ENCODE results near the gene GABRE.
"Not testable (repeated sequence)": the region's sequence is repeated elsewhere in the genome, so short reads cannot be mapped to it uniquely, and the experiment has no call there.

GABRE gene

GRCh38 chrX:151922692-151923091 is 51.8 kb downstream of the GABRE start:
- Histone ChIP-seq H3K27ac (ENCODE audit: low read length) (no peak overlapping the region), H3K4me1 (ENCODE audit: control insufficient read depth, insufficient read depth, low read length) (no peaks in the 10 kb centered on the region), H3K36me3 (ENCODE audit: control insufficient read depth, insufficient read depth, low read length) (no peaks in the 10 kb centered on the region), H3K4me3 (ENCODE audit: low read length) (no peak overlapping the region), H3K9me3 (ENCODE audit: control insufficient read depth, insufficient read depth, low read length) (no peaks in the 10 kb centered on the region), H3K27me3 (ENCODE audit: control insufficient read depth, insufficient read depth, low read length) (no peaks in the 10 kb centered on the region)
- WGBS (ENCODE audit: insufficient coverage, insufficient read length), result no CpG with 5 or more reads among the region's 5 CpGs
- DNase-seq (ENCODE audit: low read depth, low spot score), result no peak

DNA sequence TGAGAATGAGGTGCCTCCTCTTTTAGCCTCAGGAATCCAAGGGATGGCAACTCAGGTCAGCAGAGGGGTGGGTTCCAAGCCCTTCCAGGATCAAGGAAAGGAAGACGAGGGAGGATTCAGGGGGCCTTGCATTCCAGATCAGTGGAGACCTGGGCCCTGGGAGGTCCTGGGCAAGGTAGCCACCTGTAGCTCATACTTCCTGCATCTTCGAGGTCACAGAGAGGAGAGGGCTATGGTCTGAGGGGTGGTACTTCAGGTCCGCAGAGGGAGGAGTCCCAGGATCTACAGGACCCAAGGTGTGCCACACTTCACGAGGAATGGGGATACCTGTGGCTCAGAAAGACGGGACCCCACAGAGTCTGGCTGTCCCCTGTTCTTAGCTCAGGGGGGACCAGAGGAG is 52.6 kb downstream of the GABRE start:
- no peak for DNase-seq (ENCODE audit: low read depth, low spot score)
- H3K27me3 ChIP-seq (ENCODE audit: control insufficient read depth, insufficient read depth, low read length), result no peaks in the 10 kb centered on the region
- H3K9me3 ChIP-seq (ENCODE audit: control insufficient read depth, insufficient read depth, low read length), result no peaks in the 10 kb centered on the region
- no CpG with 5 or more reads among the region's 5 CpGs for whole genome bisulfite sequencing (ENCODE audit: insufficient coverage, insufficient read length)
- no peak overlapping the region for H3K4me3 ChIP-seq (ENCODE audit: low read length)
- no peaks in the 10 kb centered on the region for H3K36me3 ChIP-seq (ENCODE audit: control insufficient read depth, insufficient read depth, low read length)
- no peak overlapping the region for H3K27ac ChIP-seq (ENCODE audit: low read length)
- no peaks in the 10 kb centered on the region for H3K4me1 ChIP-seq (ENCODE audit: control insufficient read depth, insufficient read depth, low read length)

GRCh38 chrX:151921292-151921691 is 53.2 kb downstream of the GABRE start:
- Histone ChIP-seq H3K4me3 (ENCODE audit: low read length) (no peak overlapping the region), H3K4me1 (ENCODE audit: control insufficient read depth, insufficient read depth, low read length) (no peaks in the 10 kb centered on the region), H3K27me3 (ENCODE audit: control insufficient read depth, insufficient read depth, low read length) (no peaks in the 10 kb centered on the region), H3K36me3 (ENCODE audit: control insufficient read depth, insufficient read depth, low read length) (no peaks in the 10 kb centered on the region), H3K9me3 (ENCODE audit: control insufficient read depth, insufficient read depth, low read length) (no peaks in the 10 kb centered on the region), H3K27ac (ENCODE audit: low read length) (no peak overlapping the region)
- WGBS (ENCODE audit: insufficient coverage, insufficient read length), result no CpG with 5 or more reads among the region's 10 CpGs
- DNase-seq (ENCODE audit: low read depth, low spot score), result no peak

DNA sequence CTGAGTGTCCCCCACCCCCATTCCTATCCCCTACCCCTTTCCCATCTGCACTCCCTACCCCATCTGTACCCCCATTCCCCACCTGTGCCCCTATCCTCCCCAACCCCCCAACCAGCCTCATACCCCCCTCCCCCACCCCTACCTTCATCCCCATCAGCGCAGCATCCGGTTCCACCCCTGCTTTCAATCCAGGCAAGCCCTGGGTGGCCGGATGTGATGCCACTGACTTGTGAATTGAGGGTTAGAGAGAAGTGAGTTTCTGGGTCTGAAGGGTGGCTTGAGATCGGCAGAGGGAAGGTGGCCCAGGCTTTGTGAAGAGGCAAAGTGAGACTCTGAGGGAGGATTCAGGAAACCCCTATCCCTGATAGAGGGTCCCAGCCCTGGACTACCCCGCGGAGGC is 53.9 kb downstream of the GABRE start:
- H3K9me3 ChIP-seq (ENCODE audit: control insufficient read depth, insufficient read depth, low read length), result no peaks in the 10 kb centered on the region
- no peak overlapping the region for H3K4me3 ChIP-seq (ENCODE audit: low read length)
- no peaks in the 10 kb centered on the region for H3K27me3 ChIP-seq (ENCODE audit: control insufficient read depth, insufficient read depth, low read length)
- no peak overlapping the region for H3K27ac ChIP-seq (ENCODE audit: low read length)
- DNase-seq (ENCODE audit: low read depth, low spot score), result no peak
- no peaks in the 10 kb centered on the region for H3K4me1 ChIP-seq (ENCODE audit: control insufficient read depth, insufficient read depth, low read length)
- no CpG with 5 or more reads among the region's 6 CpGs for WGBS (ENCODE audit: insufficient coverage, insufficient read length)
- H3K36me3 ChIP-seq (ENCODE audit: control insufficient read depth, insufficient read depth, low read length), result no peaks in the 10 kb centered on the region

- Histone ChIP-seq H3K27ac (ENCODE audit: low read length) (no peak overlapping the region), H3K36me3 (ENCODE audit: control insufficient read depth, insufficient read depth, low read length) (no peaks in the 10 kb centered on the region), H3K27me3 (ENCODE audit: control insufficient read depth, insufficient read depth, low read length) (no peaks in the 10 kb centered on the region), H3K9me3 (ENCODE audit: control insufficient read depth, insufficient read depth, low read length) (no peaks in the 10 kb centered on the region), H3K4me1 (ENCODE audit: control insufficient read depth, insufficient read depth, low read length) (no peaks in the 10 kb centered on the region), H3K4me3 (ENCODE audit: low read length) (no peak overlapping the region)
- no CpG with 5 or more reads among the region's 12 CpGs for WGBS (ENCODE audit: insufficient coverage, insufficient read length)
- DNase-seq (ENCODE audit: low read depth, low spot score), result no peak
These were observed 54.4 kb downstream of the GABRE start for GRCh38 chrX:151920101-151920500.

- Histone ChIP-seq H3K4me3 (ENCODE audit: low read length) (no peak overlapping the region), H3K27me3 (ENCODE audit: control insufficient read depth, insufficient read depth, low read length) (no peaks in the 10 kb centered on the region), H3K4me1 (ENCODE audit: control insufficient read depth, insufficient read depth, low read length) (no peaks in the 10 kb centered on the region), H3K27ac (ENCODE audit: low read length) (no peak overlapping the region), H3K36me3 (ENCODE audit: control insufficient read depth, insufficient read depth, low read length) (no peaks in the 10 kb centered on the region), H3K9me3 (ENCODE audit: control insufficient read depth, insufficient read depth, low read length) (no peaks in the 10 kb centered on the region)
- WGBS (ENCODE audit: insufficient coverage, insufficient read length), result no CpG with 5 or more reads among the region's 11 CpGs
- no peak for DNase-seq (ENCODE audit: low read depth, low spot score)
These were observed 54.9 kb downstream of the GABRE start for GRCh38 chrX:151919610-151920009.

DNA sequence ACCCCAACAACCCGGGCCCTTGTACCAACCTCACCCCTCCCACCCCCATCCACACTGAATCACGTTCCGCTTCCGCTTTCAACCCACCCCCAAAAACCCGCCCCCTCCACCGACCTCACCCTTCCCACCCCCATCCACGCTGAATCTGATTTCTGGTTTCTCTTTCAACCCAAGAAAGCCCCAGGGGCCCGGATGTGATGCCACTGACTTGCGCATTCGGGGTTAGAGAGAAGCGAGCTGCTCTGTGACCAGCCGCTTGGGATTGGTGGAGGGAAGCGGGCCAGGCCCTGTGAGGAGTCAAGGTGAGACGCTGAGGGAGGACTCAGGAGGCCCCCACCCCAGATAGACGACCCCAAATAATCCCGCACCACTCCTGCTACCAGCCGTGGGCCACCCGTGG is 55.7 kb downstream of the GABRE start:
- not testable (repeated sequence) for H3K36me3 ChIP-seq (ENCODE audit: control insufficient read depth, insufficient read depth, low read length); H3K9me3 ChIP-seq (ENCODE audit: control insufficient read depth, insufficient read depth, low read length); H3K4me3 ChIP-seq (ENCODE audit: low read length); DNase-seq (ENCODE audit: low read depth, low spot score); H3K27me3 ChIP-seq (ENCODE audit: control insufficient read depth, insufficient read depth, low read length); H3K27ac ChIP-seq (ENCODE audit: low read length); H3K4me1 ChIP-seq (ENCODE audit: control insufficient read depth, insufficient read depth, low read length)
- no CpG with 5 or more reads among the region's 18 CpGs for WGBS (ENCODE audit: insufficient coverage, insufficient read length)

DNA sequence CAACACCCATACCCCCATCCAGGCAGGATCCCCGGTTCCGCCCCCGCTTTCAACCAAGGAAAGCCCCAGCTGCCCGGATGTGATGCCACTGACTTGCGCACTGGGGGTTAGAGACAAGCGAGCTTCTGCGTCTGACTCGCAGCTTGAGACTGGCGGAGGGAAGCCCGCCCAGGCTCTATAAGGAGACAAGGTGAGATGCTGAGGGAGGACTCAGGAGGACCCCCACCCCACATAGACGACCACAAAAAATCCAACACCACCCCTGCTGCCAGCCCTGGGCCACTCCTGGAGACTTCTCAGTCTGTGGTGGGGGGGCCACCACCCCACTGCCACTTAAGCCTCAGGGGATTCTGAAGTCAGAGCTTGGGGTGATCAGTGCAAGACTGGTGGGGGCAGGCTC is 61.7 kb downstream of the GABRE start, which contains the start of gene MAGEA4:
MAGEA4 (plus strand) TSS at position 110 of the 400 bp plus-strand sequence. CDS start 10,776 bp downstream, outside the sequence.
- Histone ChIP-seq H3K27me3 (ENCODE audit: control insufficient read depth, insufficient read depth, low read length) (no peaks in the 10 kb centered on the region), H3K9me3 (ENCODE audit: control insufficient read depth, insufficient read depth, low read length) (no peaks in the 10 kb centered on the region), H3K27ac (ENCODE audit: low read length) (no peak within 1 kb of the TSS), H3K36me3 (ENCODE audit: control insufficient read depth, insufficient read depth, low read length) (no peaks in the 10 kb centered on the region), H3K4me1 (ENCODE audit: control insufficient read depth, insufficient read depth, low read length) (no peaks in the 10 kb centered on the region), H3K4me3 (ENCODE audit: low read length) (no peak within 1 kb of the TSS)
- no peak for DNase-seq (ENCODE audit: low read depth, low spot score)
- no CpG with 5 or more reads among the region's 11 CpGs for WGBS (ENCODE audit: insufficient coverage, insufficient read length)

GRCh38 chrX:151912221-151912620 is 62.3 kb downstream of the GABRE start:
- Histone ChIP-seq H3K4me3 (ENCODE audit: low read length) (no peak overlapping the region), H3K4me1 (ENCODE audit: control insufficient read depth, insufficient read depth, low read length) (no peaks in the 10 kb centered on the region), H3K9me3 (ENCODE audit: control insufficient read depth, insufficient read depth, low read length) (no peaks in the 10 kb centered on the region), H3K27ac (ENCODE audit: low read length) (no peak overlapping the region), H3K36me3 (ENCODE audit: control insufficient read depth, insufficient read depth, low read length) (no peaks in the 10 kb centered on the region), H3K27me3 (ENCODE audit: control insufficient read depth, insufficient read depth, low read length) (no peaks in the 10 kb centered on the region)
- WGBS (ENCODE audit: insufficient coverage, insufficient read length), result no CpG with 5 or more reads among the region's 11 CpGs
- DNase-seq (ENCODE audit: low read depth, low spot score), result no peak

DNA sequence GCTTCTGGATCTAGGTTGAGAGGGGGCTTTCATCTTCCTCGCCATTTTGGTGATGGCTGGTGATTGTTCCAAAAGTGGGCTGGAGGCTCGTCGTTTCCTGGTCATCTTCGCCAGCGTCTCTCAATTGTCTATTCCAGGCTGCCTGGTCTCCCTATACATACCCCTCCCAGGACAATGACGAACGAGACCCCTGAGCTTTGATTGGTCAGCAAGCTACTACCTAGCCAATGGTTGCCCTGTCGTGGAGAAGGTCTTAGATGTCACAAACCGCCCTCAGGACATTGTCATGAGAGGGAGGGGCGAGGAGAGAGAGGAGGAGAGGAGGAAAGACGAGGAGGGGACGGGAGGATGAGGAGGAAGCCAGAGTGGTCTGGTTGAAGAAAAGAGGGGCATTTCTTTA is 69.5 kb downstream of the GABRE start:
- Histone ChIP-seq H3K36me3 (ENCODE audit: control insufficient read depth, insufficient read depth, low read length) (no peaks in the 10 kb centered on the region), H3K4me1 (ENCODE audit: control insufficient read depth, insufficient read depth, low read length) (no peaks in the 10 kb centered on the region), H3K27ac (ENCODE audit: low read length) (no peak overlapping the region), H3K27me3 (ENCODE audit: control insufficient read depth, insufficient read depth, low read length) (no peaks in the 10 kb centered on the region), H3K9me3 (ENCODE audit: control insufficient read depth, insufficient read depth, low read length) (no peaks in the 10 kb centered on the region), H3K4me3 (ENCODE audit: low read length) (no peak overlapping the region)
- WGBS (ENCODE audit: insufficient coverage, insufficient read length), result 100% methylated on average over 2 of the region's 12 CpGs
- no peak for DNase-seq (ENCODE audit: low read depth, low spot score)
